ENCODE data around the gene STX2.

DNA sequence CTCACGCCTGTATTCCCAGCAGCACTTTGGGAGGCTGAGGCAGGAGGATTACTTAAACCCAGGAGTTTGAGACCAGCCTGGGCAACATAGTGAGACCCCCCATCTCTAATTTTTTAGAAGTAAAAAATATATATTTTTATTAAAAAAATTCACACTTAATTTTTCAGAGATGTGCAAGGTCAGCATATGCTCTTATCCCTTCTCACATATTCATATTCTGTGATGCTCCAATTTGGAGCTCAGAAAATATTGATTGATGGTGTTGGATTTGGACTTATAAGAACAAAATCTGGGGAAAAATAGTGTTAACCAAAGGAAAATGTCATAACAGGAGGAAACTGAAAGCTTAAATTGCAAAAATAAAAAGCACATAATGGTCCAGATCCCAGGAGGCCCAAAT, 42.5 kb upstream of the STX2 start:
- TF ChIP-seq EZH2 (IDR thresholded peaks at IDR 0.05; ENCODE audit: low read length, missing control alignments) (no peak), CTCF (conservative IDR thresholded peaks at IDR 0.05 in 1 of 2, IDR thresholded peaks at IDR 0.05 in 1 of 2; ENCODE audit: low read depth in 1 of 2, low read length in 2 of 2) (no peak)
